HL-60 (cell line): ENCODE data around the gene SLC39A9.
"Not testable (repeated sequence)": the region's sequence is repeated elsewhere in the genome, so short reads cannot be mapped to it uniquely, and the experiment has no call there.

Experiments used
- DNase-seq, 2 experiments: peaks; one replicate each; pipeline ENCODE4 v3.0.0-alpha.2; 2010 to 2020; ENCODE audit warnings: low read depth in 1 of 2, low spot score in 1 of 2
- H3K27ac ChIP-seq: fragments of 250-450 bp; sonication (Bioruptor Pico); replicated peaks from 2 replicates; pipeline ENCODE4 v1.5.1; 2020; ENCODE audit warnings: mild to moderate bottlenecking, moderate library complexity
- H3K27me3 ChIP-seq: fragments of 250-450 bp; sonication (Bioruptor Pico); 2 replicates; pipeline ENCODE4 v1.5.1; 2021; ENCODE audit warnings: mild to moderate bottlenecking, moderate library complexity; ENCODE audit not compliant: insufficient read depth, poor library complexity, severe bottlenecking
- H3K4me3 ChIP-seq: replicated peaks from 2 replicates; pipeline ENCODE4 v1.5.1; 2011; ENCODE audit warnings: mild to moderate bottlenecking, control low read depth, low read length; ENCODE audit not compliant: insufficient read depth
- GABPA ChIP-seq: IDR thresholded peaks from 2 replicates; pipeline ENCODE4 v1.6.1; 2012; ENCODE audit warnings: low read depth
- POLR2AphosphoS5 ChIP-seq: IDR thresholded peaks from 2 replicates; pipeline ENCODE4 v1.6.1; 2012; ENCODE audit warnings: low read depth
- SPI1 ChIP-seq: IDR thresholded peaks from 2 replicates; pipeline ENCODE4 v1.6.1; 2012; ENCODE audit warnings: low read depth, mild to moderate bottlenecking, borderline replicate concordance
- TF ChIP-seq, protein P1 (sequence below): IDR thresholded peaks from 2 replicates; pipeline ENCODE4 v1.6.1; 2012; ENCODE audit warnings: low read depth; ENCODE audit not compliant: insufficient replicate concordance
- TF ChIP-seq, protein P2 (sequence below): IDR thresholded peaks from one replicate; pipeline ENCODE4 v1.5.1; 2011; ENCODE audit warnings: low read length, control low read depth, inconsistent platforms; ENCODE audit not compliant: insufficient read depth

The SLC39A9 gene

DNA sequence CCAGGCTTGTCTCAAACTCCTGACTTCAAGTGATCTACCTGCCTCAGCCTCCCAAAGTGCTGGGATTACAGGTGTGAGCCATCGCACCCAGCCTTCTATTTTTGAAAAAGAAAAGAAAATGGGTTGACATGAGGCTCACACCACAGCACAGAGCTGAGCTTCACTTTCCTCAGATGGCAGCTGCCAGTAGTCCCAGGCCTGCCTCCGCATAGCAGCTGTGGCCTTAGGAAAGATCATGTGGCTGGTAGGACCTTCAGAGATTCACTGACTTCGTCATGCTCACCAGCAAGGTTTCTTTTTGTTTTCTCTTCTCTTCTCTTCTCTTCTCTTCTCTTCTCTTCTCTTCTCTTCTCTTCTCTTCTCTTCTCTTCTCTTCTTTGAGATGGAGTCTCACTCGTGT, 99.8 kb downstream of the SLC39A9 start:
- H3K27ac ChIP-seq, H3K4me3 ChIP-seq, H3K27me3 ChIP-seq, DNase-seq: not testable (repeated sequence)

DNA sequence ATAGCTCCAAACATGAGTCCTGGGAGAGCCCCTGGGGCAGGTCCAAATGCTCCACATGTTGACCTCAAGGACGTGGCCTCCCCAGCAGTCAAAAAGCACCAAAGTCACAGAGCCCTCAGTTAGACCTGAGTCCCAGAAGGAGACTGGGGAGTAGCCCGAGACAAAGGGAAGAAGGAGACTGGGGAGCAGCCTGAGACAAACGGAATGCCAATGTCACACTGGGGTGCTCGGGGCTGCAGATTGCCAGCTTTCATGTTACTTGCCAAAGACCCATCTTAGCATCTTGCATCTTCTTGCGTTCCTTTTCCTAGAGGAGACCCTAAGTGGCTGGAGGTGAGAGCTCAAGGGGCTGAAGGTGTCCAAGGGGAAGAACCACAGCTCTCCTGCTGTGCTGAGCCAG, 100.9 kb downstream of the SLC39A9 start:
- TF ChIP-seq, protein P1, sequence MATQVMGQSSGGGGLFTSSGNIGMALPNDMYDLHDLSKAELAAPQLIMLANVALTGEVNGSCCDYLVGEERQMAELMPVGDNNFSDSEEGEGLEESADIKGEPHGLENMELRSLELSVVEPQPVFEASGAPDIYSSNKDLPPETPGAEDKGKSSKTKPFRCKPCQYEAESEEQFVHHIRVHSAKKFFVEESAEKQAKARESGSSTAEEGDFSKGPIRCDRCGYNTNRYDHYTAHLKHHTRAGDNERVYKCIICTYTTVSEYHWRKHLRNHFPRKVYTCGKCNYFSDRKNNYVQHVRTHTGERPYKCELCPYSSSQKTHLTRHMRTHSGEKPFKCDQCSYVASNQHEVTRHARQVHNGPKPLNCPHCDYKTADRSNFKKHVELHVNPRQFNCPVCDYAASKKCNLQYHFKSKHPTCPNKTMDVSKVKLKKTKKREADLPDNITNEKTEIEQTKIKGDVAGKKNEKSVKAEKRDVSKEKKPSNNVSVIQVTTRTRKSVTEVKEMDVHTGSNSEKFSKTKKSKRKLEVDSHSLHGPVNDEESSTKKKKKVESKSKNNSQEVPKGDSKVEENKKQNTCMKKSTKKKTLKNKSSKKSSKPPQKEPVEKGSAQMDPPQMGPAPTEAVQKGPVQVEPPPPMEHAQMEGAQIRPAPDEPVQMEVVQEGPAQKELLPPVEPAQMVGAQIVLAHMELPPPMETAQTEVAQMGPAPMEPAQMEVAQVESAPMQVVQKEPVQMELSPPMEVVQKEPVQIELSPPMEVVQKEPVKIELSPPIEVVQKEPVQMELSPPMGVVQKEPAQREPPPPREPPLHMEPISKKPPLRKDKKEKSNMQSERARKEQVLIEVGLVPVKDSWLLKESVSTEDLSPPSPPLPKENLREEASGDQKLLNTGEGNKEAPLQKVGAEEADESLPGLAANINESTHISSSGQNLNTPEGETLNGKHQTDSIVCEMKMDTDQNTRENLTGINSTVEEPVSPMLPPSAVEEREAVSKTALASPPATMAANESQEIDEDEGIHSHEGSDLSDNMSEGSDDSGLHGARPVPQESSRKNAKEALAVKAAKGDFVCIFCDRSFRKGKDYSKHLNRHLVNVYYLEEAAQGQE = no peak
- Histone ChIP-seq H3K4me3 (no peak overlapping the region), H3K27ac (no peak overlapping the region), H3K27me3 (no peaks in the 10 kb centered on the region)
- no peak for DNase-seq

DNA sequence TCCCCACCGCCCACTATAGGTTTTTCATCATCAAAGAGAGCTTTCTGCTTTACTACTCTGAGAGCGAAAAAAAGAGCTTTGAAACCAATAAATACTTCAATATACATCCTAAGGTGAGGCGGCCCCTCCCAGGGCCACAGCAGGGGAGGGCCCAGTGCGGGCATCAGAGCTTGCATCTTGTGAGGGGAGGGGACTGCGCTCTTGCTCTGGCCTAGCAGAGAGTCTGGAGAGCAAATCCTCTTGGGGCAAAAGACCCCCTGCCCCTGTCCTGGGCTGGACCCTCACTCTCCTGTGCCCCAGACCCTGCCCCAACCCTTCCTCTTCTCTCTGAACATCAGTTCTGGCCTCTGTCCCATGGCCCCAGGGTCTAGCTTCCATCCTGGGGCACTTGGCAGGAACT, 101.6 kb downstream of the SLC39A9 start:
- Histone ChIP-seq H3K4me3 (no peak overlapping the region), H3K27ac (no peak overlapping the region), H3K27me3 (no peaks in the 10 kb centered on the region)
- TF ChIP-seq, protein P2, sequence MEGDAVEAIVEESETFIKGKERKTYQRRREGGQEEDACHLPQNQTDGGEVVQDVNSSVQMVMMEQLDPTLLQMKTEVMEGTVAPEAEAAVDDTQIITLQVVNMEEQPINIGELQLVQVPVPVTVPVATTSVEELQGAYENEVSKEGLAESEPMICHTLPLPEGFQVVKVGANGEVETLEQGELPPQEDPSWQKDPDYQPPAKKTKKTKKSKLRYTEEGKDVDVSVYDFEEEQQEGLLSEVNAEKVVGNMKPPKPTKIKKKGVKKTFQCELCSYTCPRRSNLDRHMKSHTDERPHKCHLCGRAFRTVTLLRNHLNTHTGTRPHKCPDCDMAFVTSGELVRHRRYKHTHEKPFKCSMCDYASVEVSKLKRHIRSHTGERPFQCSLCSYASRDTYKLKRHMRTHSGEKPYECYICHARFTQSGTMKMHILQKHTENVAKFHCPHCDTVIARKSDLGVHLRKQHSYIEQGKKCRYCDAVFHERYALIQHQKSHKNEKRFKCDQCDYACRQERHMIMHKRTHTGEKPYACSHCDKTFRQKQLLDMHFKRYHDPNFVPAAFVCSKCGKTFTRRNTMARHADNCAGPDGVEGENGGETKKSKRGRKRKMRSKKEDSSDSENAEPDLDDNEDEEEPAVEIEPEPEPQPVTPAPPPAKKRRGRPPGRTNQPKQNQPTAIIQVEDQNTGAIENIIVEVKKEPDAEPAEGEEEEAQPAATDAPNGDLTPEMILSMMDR = no peak
- TF ChIP-seq SPI1 = no peak
- TF ChIP-seq GABPA = no peak
- TF ChIP-seq, protein P1 = no peak
- no peak for TF ChIP-seq POLR2AphosphoS5
- no peak for DNase-seq

DNA sequence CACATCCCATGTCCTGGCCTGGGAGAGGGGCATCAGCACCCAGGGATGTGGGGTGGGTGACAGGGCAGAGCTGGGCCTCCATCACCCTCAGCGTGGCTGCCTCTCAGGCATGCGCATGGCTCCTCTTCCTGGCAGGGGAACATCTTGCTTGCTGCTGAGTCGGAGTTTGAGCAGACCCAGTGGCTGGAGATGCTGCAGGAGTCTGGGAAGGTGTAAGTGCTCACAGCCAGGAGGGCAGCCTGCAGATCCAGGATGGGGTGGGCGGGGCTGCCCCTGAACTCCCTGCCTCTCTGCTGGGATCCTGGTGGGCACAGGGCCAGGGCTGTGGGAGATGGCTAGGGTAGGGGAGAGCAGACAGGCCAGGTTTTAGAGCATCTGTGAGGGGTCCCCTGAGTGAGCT, 102.2 kb downstream of the SLC39A9 start:
- Histone ChIP-seq H3K27ac (no peak overlapping the region), H3K27me3 (no peaks in the 10 kb centered on the region), H3K4me3 (no peak overlapping the region)
- TF ChIP-seq GABPA (no peak), SPI1 (no peak), POLR2AphosphoS5 (no peak)
- TF ChIP-seq, protein P1 = no peak
- TF ChIP-seq, protein P2 = no peak
- no peak for DNase-seq
